Left ventricle myocardium superior (tissue), 1 donor: Measurements from ENCODE around the gene CKLF. TPM values are rescaled to one million over a fixed set of nuclear protein-coding genes. Genes with fewer than 3 reads are reported as not detected.
"Not testable (repeated sequence)": the region's sequence is repeated elsewhere in the genome, so short reads cannot be mapped to it uniquely, and the experiment has no call there.

ENCODE experiments used
- ATAC-seq: fragments of 200-7000 bp; cut with Tn5 transposase; one replicate; pipeline ENCODE4 v1.9.1; 2020; ENCODE audit warnings: mild to moderate bottlenecking, moderate library complexity
- DNase-seq: peaks from one replicate; pipeline ENCODE4 v3.0.0-alpha.2; 2020
- intact Hi-C: fragments of 100-400 bp; cut with micrococcal nuclease; formaldehyde crosslinking; loops from one replicate; pipeline ENCODE4 v1.11.0; 2022
- total RNA-seq: library from RNA; stranded (reverse); fragmentation: NEBNext Ultra II Directional; extraction: Animal tissue kit (Norgen Biotek cat#: 25700); gene quantifications from one replicate; pipeline ENCODE4 v1.2.1, GENCODE V29; 2021
- donor health status: DM: no; HTN: yes; CAD: no; lungs with severe emphysema.

CKLF gene
- total RNA-seq, 1 donor from 2014 or later = 9.1 TPM

GRCh38 chr16:66605177-66605978 lies 53.0 kb downstream of the CKLF start:
- intact Hi-C loops = no loop called here
- peak; percentile 81 for DNase-seq
- peak; percentile 58 for ATAC-seq

GRCh38 chr16:66605979-66606751 lies 53.8 kb downstream of the CKLF start:
- intact Hi-C loops = no loop called here
- ATAC-seq (no peak), DNase-seq (no peak)

- intact Hi-C loops = no loop called here
- ATAC-seq (peak; percentile 61), DNase-seq (peak; percentile 95)
Measured at GRCh38 chr16:66608241-66609138, 56.1 kb downstream of the CKLF start.

- intact Hi-C loops = no loop called here
- ATAC-seq = no peak
- no peak for DNase-seq
Measured at GRCh38 chr16:66609139-66609510, 56.7 kb downstream of the CKLF start.

GRCh38 chr16:66610111-66610820 lies 57.9 kb downstream of the CKLF start:
- DNase-seq = no peak
- no peak for ATAC-seq
- intact Hi-C loops = no loop called here

- intact Hi-C loops, DNase-seq, ATAC-seq: not testable (repeated sequence)
Measured at GRCh38 chr16:66611911-66612310, 59.5 kb downstream of the CKLF start.

- intact Hi-C loops = no loop called here
- no peak for DNase-seq
- ATAC-seq = no peak
Measured at GRCh38 chr16:66612422-66612821, 60.0 kb downstream of the CKLF start.

- DNase-seq = no peak
- no peak for ATAC-seq
- intact Hi-C loops = no loop called here
Measured at GRCh38 chr16:66614161-66614802, 61.9 kb downstream of the CKLF start.

Other genes starting within 250 kb of the CKLF start
- gene CDH5, start 185.9 kb upstream of the CKLF start, total RNA-seq = 55.0 TPM
- gene BEAN1, start 125.3 kb upstream of the CKLF start, total RNA-seq = 3.3 TPM
- gene TK2, start 2.5 kb upstream of the CKLF start, total RNA-seq = 16.8 TPM
- gene CMTM1, start 13.9 kb downstream of the CKLF start, total RNA-seq = 2.1 TPM
- not detected for gene CMTM2, start 26.9 kb downstream of the CKLF start, total RNA-seq
- 10.6 TPM for gene CMTM3, start 52.1 kb downstream of the CKLF start, total RNA-seq
- 12.7 TPM for gene CMTM4, start 144.2 kb downstream of the CKLF start, total RNA-seq
- gene DYNC1LI2, start 199.0 kb downstream of the CKLF start, total RNA-seq = 80.6 TPM
- gene TERB1, start 249.0 kb downstream of the CKLF start, total RNA-seq = not detected